GM23338 (cell line): Measurements from ENCODE around the gene DPM1. TPM values are rescaled to one million over a fixed set of nuclear protein-coding genes. Genes with fewer than 3 reads are reported as not detected.

ENCODE experiments used
- ATAC-seq: fragments of 200-7000 bp; cut with Tn5 transposase; 3 replicates; pipeline ENCODE4 v1.9.1; 2020
- DNase-seq: peaks from one replicate; pipeline ENCODE4 v3.0.0-alpha.2; 2015; ENCODE audit warnings: low spot score
- H2AFZ ChIP-seq: fragments of 200-600 bp; sonication (generic); 2 replicates; pipeline ENCODE4 v1.8.0; 2016; ENCODE audit warnings: antibody characterized with exemption, mild to moderate bottlenecking, moderate library complexity
- H3F3A ChIP-seq: fragments of 200-600 bp; sonication (generic); replicated peaks from 2 replicates; pipeline ENCODE4 v1.8.0; 2017; ENCODE audit warnings: antibody characterized with exemption, mixed run types, low read depth
- H3K27ac ChIP-seq: fragments of 200-600 bp; sonication (generic); 2 replicates; pipeline ENCODE4 v1.6.1; 2016; ENCODE audit warnings: low read depth
- H3K27me3 ChIP-seq: fragments of 200-600 bp; sonication (generic); 2 replicates; pipeline ENCODE4 v1.8.0; 2016; ENCODE audit warnings: mild to moderate bottlenecking, mixed run types, moderate library complexity; ENCODE audit not compliant: insufficient read depth
- H3K36me3 ChIP-seq: fragments of 200-600 bp; sonication (generic); 2 replicates; pipeline ENCODE4 v1.8.0; 2016; ENCODE audit warnings: mild to moderate bottlenecking; ENCODE audit not compliant: insufficient read depth
- H3K4me1 ChIP-seq: fragments of 200-600 bp; sonication (generic); 2 replicates; pipeline ENCODE4 v1.8.0; 2016; ENCODE audit warnings: mild to moderate bottlenecking, moderate library complexity; ENCODE audit not compliant: insufficient read depth
- H3K4me2 ChIP-seq: fragments of 200-600 bp; sonication (generic); 2 replicates; pipeline ENCODE4 v1.7.1; 2017; ENCODE audit warnings: mixed run types
- H3K4me3 ChIP-seq: fragments of 200-600 bp; sonication (generic); 2 replicates; pipeline ENCODE4 v1.6.1; 2016; ENCODE audit warnings: mixed run types
- H3K79me2 ChIP-seq: fragments of 200-600 bp; sonication (generic); replicated peaks from 2 replicates; pipeline ENCODE4 v1.8.0; 2017; ENCODE audit warnings: mild to moderate bottlenecking; ENCODE audit not compliant: insufficient read depth
- H3K9me2 ChIP-seq: fragments of 200-600 bp; sonication (generic); 2 replicates; pipeline ENCODE4 v1.8.0; 2017; ENCODE audit not compliant: insufficient read depth
- H4K20me1 ChIP-seq: fragments of 200-600 bp; sonication (generic); replicated peaks from 2 replicates; pipeline ENCODE4 v1.8.0; 2017; ENCODE audit warnings: mild to moderate bottlenecking; ENCODE audit not compliant: insufficient read depth
- H3K27ac Mint-ChIP-seq: 2 replicates; pipeline ENCODE4 v1.8.0; 2020; ENCODE audit warnings: inconsistent platforms, mild to moderate bottlenecking, moderate library complexity, mixed read lengths
- H3K27me3 Mint-ChIP-seq: 3 replicates; pipeline ENCODE4 v1.8.0; 2022; ENCODE audit warnings: low read depth, mild to moderate bottlenecking, moderate library complexity, mixed read lengths, inconsistent platforms; ENCODE audit not compliant: insufficient read depth, poor library complexity
- H3K36me3 Mint-ChIP-seq: 3 replicates; pipeline ENCODE4 v1.8.0; 2021; ENCODE audit warnings: low read depth, mild to moderate bottlenecking, inconsistent platforms, moderate library complexity, mixed read lengths
- H3K4me1 Mint-ChIP-seq: 3 replicates; pipeline ENCODE4 v1.8.0; 2020; ENCODE audit warnings: mild to moderate bottlenecking, inconsistent platforms, mixed read lengths
- H3K4me3 Mint-ChIP-seq: 3 replicates; pipeline ENCODE4 v1.8.0; 2021; ENCODE audit warnings: moderate library complexity, mild to moderate bottlenecking, inconsistent platforms, mixed read lengths
- H3K9me3 Mint-ChIP-seq: 3 replicates; pipeline ENCODE4 v1.8.0; 2020; ENCODE audit warnings: moderate library complexity, mild to moderate bottlenecking, inconsistent platforms, mixed read lengths
- EZH2phosphoT487 ChIP-seq: fragments of 200-600 bp; sonication (generic); IDR thresholded peaks from one replicate; pipeline ENCODE4 v1.8.1; 2018; ENCODE audit warnings: antibody characterized with exemption; ENCODE audit not compliant: unreplicated experiment
- JUNB ChIP-seq: IDR thresholded peaks from one replicate; pipeline ENCODE4 v1.6.1; 2016; ENCODE audit warnings: antibody characterized with exemption; ENCODE audit not compliant: unreplicated experiment
- polyA plus RNA-seq: library from polyadenylated mRNA; unstranded; fragments of >200 nt; fragmentation: Nextera tagmentation; extraction: Ambion mirVana; gene quantifications from 2 replicates; pipeline ENCODE4 v1.2.1, GENCODE V29; 2016
- total RNA-seq: library from RNA; depleted of rRNA; stranded (reverse); fragments of >200 nt; shearing (Covaris generic); gene quantifications from 2 replicates; pipeline ENCODE4 v1.2.3, GENCODE V29; 2014
- TF ChIP-seq, protein P1 (sequence below): fragments of 250-450 bp; sonication (Bioruptor Pico); IDR thresholded peaks from 2 replicates; pipeline ENCODE4 v1.5.0; 2020; ENCODE audit warnings: mild to moderate bottlenecking, moderate library complexity
- TF ChIP-seq, protein P2 (sequence below): IDR thresholded peaks from 2 replicates; pipeline ENCODE4 v1.6.1; 2016; ENCODE audit warnings: antibody characterized with exemption

The DPM1 gene
- total and polyA plus RNA-seq, 2 experiments from 2014 or later: 71.7 to 130 TPM

DNA sequence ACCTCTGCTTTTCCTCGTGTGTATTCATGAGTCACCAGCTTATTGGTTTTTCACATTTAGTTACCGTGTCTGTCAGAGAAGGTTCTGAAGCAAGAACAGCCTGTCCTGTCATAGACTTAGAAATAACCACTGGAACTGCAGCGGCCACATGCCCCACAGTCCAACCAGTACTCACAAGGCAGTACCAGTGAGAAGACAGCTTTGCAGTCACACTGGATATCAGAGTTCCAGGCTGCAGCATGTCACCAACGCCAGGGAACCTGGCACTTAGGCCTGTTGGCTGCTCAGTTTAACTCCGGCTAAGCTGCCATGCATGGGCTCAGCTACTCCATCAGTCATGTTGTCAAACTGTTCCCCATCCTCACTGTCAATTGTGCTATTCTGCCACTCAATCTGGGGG, 67.2 kb downstream of the DPM1 start:
- no peaks in the 10 kb centered on the region for H3K9me3 Mint-ChIP-seq
- H4K20me1 ChIP-seq: peaks cover 61% of the 10 kb centered on the region
- ATAC-seq: no peak

More for the DNA sequence above, 67.2 kb downstream of the DPM1 start:
- Mint-ChIP-seq H3K36me3 (peaks cover 80% of the 10 kb centered on the region), H3K4me3 (no peak overlapping the region), H3K27ac (no peak overlapping the region), H3K4me1 (peaks cover 6% of the 10 kb centered on the region; the same call in 1 of the 3 replicates), H3K27me3 (peaks cover 9% of the 10 kb centered on the region)
- TF ChIP-seq, protein P1, sequence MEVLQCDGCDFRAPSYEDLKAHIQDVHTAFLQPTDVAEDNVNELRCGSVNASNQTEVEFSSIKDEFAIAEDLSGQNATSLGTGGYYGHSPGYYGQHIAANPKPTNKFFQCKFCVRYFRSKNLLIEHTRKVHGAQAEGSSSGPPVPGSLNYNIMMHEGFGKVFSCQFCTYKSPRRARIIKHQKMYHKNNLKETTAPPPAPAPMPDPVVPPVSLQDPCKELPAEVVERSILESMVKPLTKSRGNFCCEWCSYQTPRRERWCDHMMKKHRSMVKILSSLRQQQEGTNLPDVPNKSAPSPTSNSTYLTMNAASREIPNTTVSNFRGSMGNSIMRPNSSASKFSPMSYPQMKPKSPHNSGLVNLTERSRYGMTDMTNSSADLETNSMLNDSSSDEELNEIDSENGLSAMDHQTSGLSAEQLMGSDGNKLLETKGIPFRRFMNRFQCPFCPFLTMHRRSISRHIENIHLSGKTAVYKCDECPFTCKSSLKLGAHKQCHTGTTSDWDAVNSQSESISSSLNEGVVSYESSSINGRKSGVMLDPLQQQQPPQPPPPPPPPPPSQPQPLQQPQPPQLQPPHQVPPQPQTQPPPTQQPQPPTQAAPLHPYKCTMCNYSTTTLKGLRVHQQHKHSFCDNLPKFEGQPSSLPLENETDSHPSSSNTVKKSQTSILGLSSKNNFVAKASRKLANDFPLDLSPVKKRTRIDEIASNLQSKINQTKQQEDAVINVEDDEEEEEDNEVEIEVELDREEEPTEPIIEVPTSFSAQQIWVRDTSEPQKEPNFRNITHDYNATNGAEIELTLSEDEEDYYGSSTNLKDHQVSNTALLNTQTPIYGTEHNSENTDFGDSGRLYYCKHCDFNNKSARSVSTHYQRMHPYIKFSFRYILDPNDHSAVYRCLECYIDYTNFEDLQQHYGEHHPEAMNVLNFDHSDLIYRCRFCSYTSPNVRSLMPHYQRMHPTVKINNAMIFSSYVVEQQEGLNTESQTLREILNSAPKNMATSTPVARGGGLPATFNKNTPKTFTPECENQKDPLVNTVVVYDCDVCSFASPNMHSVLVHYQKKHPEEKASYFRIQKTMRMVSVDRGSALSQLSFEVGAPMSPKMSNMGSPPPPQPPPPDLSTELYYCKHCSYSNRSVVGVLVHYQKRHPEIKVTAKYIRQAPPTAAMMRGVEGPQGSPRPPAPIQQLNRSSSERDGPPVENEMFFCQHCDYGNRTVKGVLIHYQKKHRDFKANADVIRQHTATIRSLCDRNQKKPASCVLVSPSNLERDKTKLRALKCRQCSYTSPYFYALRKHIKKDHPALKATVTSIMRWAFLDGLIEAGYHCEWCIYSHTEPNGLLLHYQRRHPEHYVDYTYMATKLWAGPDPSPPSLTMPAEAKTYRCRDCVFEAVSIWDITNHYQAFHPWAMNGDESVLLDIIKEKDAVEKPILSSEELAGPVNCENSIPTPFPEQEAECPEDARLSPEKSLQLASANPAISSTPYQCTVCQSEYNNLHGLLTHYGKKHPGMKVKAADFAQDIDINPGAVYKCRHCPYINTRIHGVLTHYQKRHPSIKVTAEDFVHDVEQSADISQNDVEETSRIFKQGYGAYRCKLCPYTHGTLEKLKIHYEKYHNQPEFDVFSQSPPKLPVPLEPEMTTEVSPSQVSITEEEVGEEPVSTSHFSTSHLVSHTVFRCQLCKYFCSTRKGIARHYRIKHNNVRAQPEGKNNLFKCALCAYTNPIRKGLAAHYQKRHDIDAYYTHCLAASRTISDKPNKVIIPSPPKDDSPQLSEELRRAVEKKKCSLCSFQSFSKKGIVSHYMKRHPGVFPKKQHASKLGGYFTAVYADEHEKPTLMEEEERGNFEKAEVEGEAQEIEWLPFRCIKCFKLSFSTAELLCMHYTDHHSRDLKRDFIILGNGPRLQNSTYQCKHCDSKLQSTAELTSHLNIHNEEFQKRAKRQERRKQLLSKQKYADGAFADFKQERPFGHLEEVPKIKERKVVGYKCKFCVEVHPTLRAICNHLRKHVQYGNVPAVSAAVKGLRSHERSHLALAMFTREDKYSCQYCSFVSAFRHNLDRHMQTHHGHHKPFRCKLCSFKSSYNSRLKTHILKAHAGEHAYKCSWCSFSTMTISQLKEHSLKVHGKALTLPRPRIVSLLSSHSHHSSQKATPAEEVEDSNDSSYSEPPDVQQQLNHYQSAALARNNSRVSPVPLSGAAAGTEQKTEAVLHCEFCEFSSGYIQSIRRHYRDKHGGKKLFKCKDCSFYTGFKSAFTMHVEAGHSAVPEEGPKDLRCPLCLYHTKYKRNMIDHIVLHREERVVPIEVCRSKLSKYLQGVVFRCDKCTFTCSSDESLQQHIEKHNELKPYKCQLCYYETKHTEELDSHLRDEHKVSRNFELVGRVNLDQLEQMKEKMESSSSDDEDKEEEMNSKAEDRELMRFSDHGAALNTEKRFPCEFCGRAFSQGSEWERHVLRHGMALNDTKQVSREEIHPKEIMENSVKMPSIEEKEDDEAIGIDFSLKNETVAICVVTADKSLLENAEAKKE (CRISPR knock-in tag): no peak
- TF ChIP-seq, protein P2, sequence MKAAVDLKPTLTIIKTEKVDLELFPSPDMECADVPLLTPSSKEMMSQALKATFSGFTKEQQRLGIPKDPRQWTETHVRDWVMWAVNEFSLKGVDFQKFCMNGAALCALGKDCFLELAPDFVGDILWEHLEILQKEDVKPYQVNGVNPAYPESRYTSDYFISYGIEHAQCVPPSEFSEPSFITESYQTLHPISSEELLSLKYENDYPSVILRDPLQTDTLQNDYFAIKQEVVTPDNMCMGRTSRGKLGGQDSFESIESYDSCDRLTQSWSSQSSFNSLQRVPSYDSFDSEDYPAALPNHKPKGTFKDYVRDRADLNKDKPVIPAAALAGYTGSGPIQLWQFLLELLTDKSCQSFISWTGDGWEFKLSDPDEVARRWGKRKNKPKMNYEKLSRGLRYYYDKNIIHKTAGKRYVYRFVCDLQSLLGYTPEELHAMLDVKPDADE: no peak
- TF ChIP-seq EZH2phosphoT487 (no peak), JUNB (no peak)
- Histone ChIP-seq H3K79me2 (peaks cover 41% of the 10 kb centered on the region), H3K27ac (no peak overlapping the region), H3K4me3 (no peak overlapping the region), H3K36me3 (peaks cover 51% of the 10 kb centered on the region), H3F3A (peaks cover 41% of the 10 kb centered on the region), H3K27me3 (no peaks in the 10 kb centered on the region), H3K9me2 (no peaks in the 10 kb centered on the region), H3K4me2 (no peak overlapping the region), H3K4me1 (no peaks in the 10 kb centered on the region; the same call in 1 of the 2 replicates), H2AFZ (no peak overlapping the region)
- no peak for DNase-seq
